ENCODE measurements around the gene RASGEF1C. TPM values are rescaled to one million over a fixed set of nuclear protein-coding genes. Genes with fewer than 3 reads are reported as not detected.

Gene RASGEF1C
- total and polyA plus RNA-seq, 5 experiments from 2014 or later: not detected

Other genes starting within 250 kb of the RASGEF1C start
- gene RNF130, start 137.5 kb downstream of the RASGEF1C start, total RNA-seq: 10 to 100 TPM; 22.6 to 24.2 TPM
- 10 to 100 TPM; 17.8 to 23.2 (median 22.5) TPM for gene RNF130, start 137.5 kb downstream of the RASGEF1C start, polyA plus RNA-seq
- 10 to 100 TPM; 37.2 to 39.9 TPM for gene MAPK9, start 82.9 kb upstream of the RASGEF1C start, total RNA-seq
- 10 to 100 TPM; 20.3 to 28.3 (median 24.0) TPM for gene MAPK9, start 82.9 kb upstream of the RASGEF1C start, polyA plus RNA-seq
- 1 to 10 TPM in 1 of 2 experiments, under 1 TPM in 1; 0.52 to 2.9 TPM for gene GFPT2, start 144.1 kb upstream of the RASGEF1C start, total RNA-seq
- 1 to 10 TPM in 1 of 3 donors, not detected in 2; 2.0 TPM for gene GFPT2, start 144.1 kb upstream of the RASGEF1C start, polyA plus RNA-seq

Measured in naive thymus-derived CD8-positive, alpha-beta T cell (primary cell).